ENCODE results near the gene USP2.

The USP2 gene

DNA sequence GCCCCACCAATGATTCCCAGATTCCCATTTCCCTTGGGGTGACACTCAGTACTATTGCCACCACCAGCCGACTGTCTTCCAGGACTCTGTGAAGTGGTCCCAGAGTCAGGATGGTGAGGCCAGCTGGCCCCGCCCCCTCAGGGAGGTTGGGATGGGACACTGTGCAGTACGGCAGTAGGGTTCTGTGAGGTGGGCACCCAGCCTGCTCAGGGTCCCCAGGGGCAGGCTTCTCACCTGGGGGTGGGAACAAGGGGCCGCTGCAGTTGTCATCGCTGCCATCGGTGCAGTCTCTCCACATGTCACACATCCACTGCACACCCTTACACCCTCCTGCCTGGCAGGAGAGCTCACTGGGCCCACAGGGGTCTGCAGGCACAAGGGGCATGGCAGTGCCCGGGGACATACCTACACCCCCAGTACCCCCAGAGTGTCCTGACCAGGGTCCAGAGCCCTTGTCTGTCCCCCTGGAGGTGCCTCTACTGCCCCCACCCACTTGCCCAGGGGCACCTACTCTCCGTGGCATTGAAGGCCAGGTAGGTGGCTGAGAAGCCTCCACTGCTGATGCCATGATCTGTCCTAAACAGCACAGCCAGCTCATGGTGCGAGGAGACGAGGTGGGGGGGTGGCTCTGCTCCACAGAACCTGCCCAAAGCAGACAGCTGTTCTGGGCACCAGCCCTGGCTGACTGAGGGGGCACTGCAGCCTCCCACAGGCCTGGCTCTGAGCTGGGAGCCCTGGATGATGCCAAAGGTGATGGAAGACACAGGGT lies 38.9 kb downstream of the USP2 start:
- Histone ChIP-seq H4K91ac (ENCODE audit: low read length) (no peak overlapping the region), H4K8ac (ENCODE audit: low read length) (no peak overlapping the region), H2BK12ac (ENCODE audit: low read length in 2 of 2) (no peak overlapping the region), H2BK5ac (ENCODE audit: low read depth, low read length, poor library complexity, severe bottlenecking) (no peak overlapping the region), H2BK120ac (ENCODE audit: low read depth, low read length) (no peak overlapping the region), H3K9ac (ENCODE audit: low read length) (no peak overlapping the region), H2AFZ (ENCODE audit: low read depth, low read length) (no peak overlapping the region), H3K36me3 (ENCODE audit: control insufficient read depth in 1 of 2, insufficient read depth in 2 of 2, low read depth in 1 of 2, low read length in 2 of 2) (no peaks in the 10 kb centered on the region), H3K4me3 (ENCODE audit: insufficient read depth in 1 of 2, low read depth in 1 of 2, low read length in 2 of 2) (no peak overlapping the region), H3K79me1 (replicated peaks; ENCODE audit: low read length, poor library complexity, severe bottlenecking) (peaks cover 4% of the 10 kb centered on the region), H2BK15ac (ENCODE audit: low read depth, poor library complexity, severe bottlenecking) (peak overlapping the region; percentile 20), H3K27ac (ENCODE audit: low read length, poor library complexity, severe bottlenecking) (no peak overlapping the region), H3K9me3 (ENCODE audit: control insufficient read depth, low read length) (no peaks in the 10 kb centered on the region), H3K27me3 (ENCODE audit: control insufficient read depth in 1 of 2, insufficient read depth in 1 of 2, low read length in 2 of 2) (peaks cover 18 to 83% of the 10 kb centered on the region in 2 experiments), H2AK5ac (ENCODE audit: low read length, severe bottlenecking) (no peak overlapping the region), H3K18ac (ENCODE audit: low read depth in 1 of 2, low read length in 2 of 2) (no peak overlapping the region), H3K4me1 (ENCODE audit: control insufficient read depth, insufficient read depth, low read depth, low read length) (peaks cover 25% of the 10 kb centered on the region), H3K14ac (ENCODE audit: low read length in 2 of 2) (peak overlapping the region in 1 of 2 experiments; percentile 36), H3K4ac (ENCODE audit: low read depth in 1 of 2, low read length in 2 of 2) (no peak overlapping the region), H3K23ac (ENCODE audit: low read length in 2 of 2) (no peak overlapping the region), H3K4me2 (ENCODE audit: low read length, poor library complexity, severe bottlenecking) (no peak overlapping the region)
- DNase-seq: no peak
- 69% methylated on average over 10 of the region's 10 CpGs for WGBS

DNA sequence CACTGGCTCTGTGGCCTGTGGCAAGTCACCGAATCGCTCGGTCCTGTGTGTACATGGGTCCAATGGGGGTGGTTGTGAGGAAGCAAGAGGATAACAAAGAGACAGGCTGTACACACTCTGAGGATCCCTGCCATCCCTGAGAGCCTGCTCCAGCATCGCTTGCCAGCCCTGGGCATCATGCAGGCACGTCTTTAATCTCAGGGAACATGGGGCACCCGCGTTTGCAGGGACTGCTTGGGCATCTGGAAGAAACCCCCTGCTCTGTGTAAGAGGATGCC lies 39.5 kb downstream of the USP2 start:
- H3K4me2 ChIP-seq (ENCODE audit: low read length, poor library complexity, severe bottlenecking): no peak overlapping the region
- no peak overlapping the region for H2AFZ ChIP-seq (ENCODE audit: low read depth, low read length)
- 96% methylated on average over 7 of the region's 7 CpGs for WGBS
- H3K4me1 ChIP-seq (ENCODE audit: control insufficient read depth, insufficient read depth, low read depth, low read length): peaks cover 27% of the 10 kb centered on the region
- peaks cover 8% of the 10 kb centered on the region for H3K79me1 ChIP-seq (replicated peaks; ENCODE audit: low read length, poor library complexity, severe bottlenecking)
- peak overlapping the region; percentile 47 for H4K8ac ChIP-seq (ENCODE audit: low read length)
- no peak overlapping the region for H3K4me3 ChIP-seq (ENCODE audit: insufficient read depth in 1 of 2, low read depth in 1 of 2, low read length in 2 of 2)
- H2AK5ac ChIP-seq (ENCODE audit: low read length, severe bottlenecking): no peak overlapping the region
- no peak overlapping the region for H3K18ac ChIP-seq (ENCODE audit: low read depth in 1 of 2, low read length in 2 of 2)
- H3K23ac ChIP-seq (ENCODE audit: low read length in 2 of 2): no peak overlapping the region
- no peak for DNase-seq
- H4K91ac ChIP-seq (ENCODE audit: low read length): no peak overlapping the region
- no peak overlapping the region for H2BK120ac ChIP-seq (ENCODE audit: low read depth, low read length)
- no peak overlapping the region for H2BK5ac ChIP-seq (ENCODE audit: low read depth, low read length, poor library complexity, severe bottlenecking)
- H3K9ac ChIP-seq (ENCODE audit: low read length): no peak overlapping the region
- H3K9me3 ChIP-seq (ENCODE audit: control insufficient read depth, low read length): no peaks in the 10 kb centered on the region
- no peak overlapping the region for H3K4ac ChIP-seq (ENCODE audit: low read depth in 1 of 2, low read length in 2 of 2)
- H2BK12ac ChIP-seq (ENCODE audit: low read length in 2 of 2): no peak overlapping the region
- H2BK15ac ChIP-seq (ENCODE audit: low read depth, poor library complexity, severe bottlenecking): peak overlapping the region; percentile 20
- H3K14ac ChIP-seq (ENCODE audit: low read length in 2 of 2): no peak overlapping the region
- peaks cover 18 to 77% of the 10 kb centered on the region in 2 experiments for H3K27me3 ChIP-seq (ENCODE audit: control insufficient read depth in 1 of 2, insufficient read depth in 1 of 2, low read length in 2 of 2)
- H3K36me3 ChIP-seq (ENCODE audit: control insufficient read depth in 1 of 2, insufficient read depth in 2 of 2, low read depth in 1 of 2, low read length in 2 of 2): peaks cover 4% of the 10 kb centered on the region in 2 experiments
- no peak overlapping the region for H3K27ac ChIP-seq (ENCODE audit: low read length, poor library complexity, severe bottlenecking)

GRCh38 chr11:119341222-119342022 lies 40.1 kb downstream of the USP2 start:
- Histone ChIP-seq H3K18ac (ENCODE audit: low read depth in 1 of 2, low read length in 2 of 2) (peak overlapping the region in 1 of 2 experiments; percentile 80), H3K9ac (ENCODE audit: low read length) (peak overlapping the region; percentile 77), H3K9me3 (ENCODE audit: control insufficient read depth, low read length) (no peaks in the 10 kb centered on the region), H3K4ac (ENCODE audit: low read depth in 1 of 2, low read length in 2 of 2) (no peak overlapping the region), H3K27ac (ENCODE audit: low read length, poor library complexity, severe bottlenecking) (no peak overlapping the region), H2BK12ac (ENCODE audit: low read length in 2 of 2) (peak overlapping the region; percentile 21 to 90), H4K8ac (ENCODE audit: low read length) (peak overlapping the region; percentile 83), H2AK5ac (ENCODE audit: low read length, severe bottlenecking) (no peak overlapping the region), H2BK15ac (ENCODE audit: low read depth, poor library complexity, severe bottlenecking) (peak overlapping the region; percentile 93), H2BK5ac (ENCODE audit: low read depth, low read length, poor library complexity, severe bottlenecking) (no peak overlapping the region), H4K91ac (ENCODE audit: low read length) (no peak overlapping the region), H3K14ac (ENCODE audit: low read length in 2 of 2) (no peak overlapping the region), H3K27me3 (ENCODE audit: control insufficient read depth in 1 of 2, insufficient read depth in 1 of 2, low read length in 2 of 2) (peaks cover 18 to 71% of the 10 kb centered on the region in 2 experiments), H3K4me1 (ENCODE audit: control insufficient read depth, insufficient read depth, low read depth, low read length) (peaks cover 27% of the 10 kb centered on the region), H3K23ac (ENCODE audit: low read length in 2 of 2) (peak overlapping the region in 1 of 2 experiments; percentile 34), H2AFZ (ENCODE audit: low read depth, low read length) (no peak overlapping the region), H2BK120ac (ENCODE audit: low read depth, low read length) (no peak overlapping the region), H3K4me2 (ENCODE audit: low read length, poor library complexity, severe bottlenecking) (no peak overlapping the region), H3K36me3 (ENCODE audit: control insufficient read depth in 1 of 2, insufficient read depth in 2 of 2, low read depth in 1 of 2, low read length in 2 of 2) (peaks cover 9% of the 10 kb centered on the region in 2 experiments), H3K4me3 (ENCODE audit: insufficient read depth in 1 of 2, low read depth in 1 of 2, low read length in 2 of 2) (peak overlapping the region in 1 of 2 experiments; percentile 77), H3K79me1 (replicated peaks; ENCODE audit: low read length, poor library complexity, severe bottlenecking) (peaks cover 11% of the 10 kb centered on the region)
- no peak for DNase-seq
- 48% methylated on average over 13 of the region's 16 CpGs for WGBS
